Endothelial cell of umbilical vein (primary cell): ENCODE measurements around the gene SMARCAD1.
"Not testable (repeated sequence)": the region's sequence is repeated elsewhere in the genome, so short reads cannot be mapped to it uniquely, and the experiment has no call there.

Experiments
- CTCF ChIP-seq, 2 donors: IDR thresholded peaks; 1 replicate in 1 of 2; 2 replicates in 1 of 2; pipeline ENCODE4 v1.5.1; 2011; ENCODE audit warnings: low read length in 2 of 2, mild to moderate bottlenecking in 2 of 2, moderate library complexity in 2 of 2, control low read depth in 1 of 2, inconsistent platforms in 1 of 2, low read depth in 1 of 2; ENCODE audit not compliant: insufficient read depth in 1 of 2; ENCODE audit errors: extremely low read depth in 1 of 2
- JUN ChIP-seq: IDR thresholded peaks from 2 replicates; pipeline ENCODE4 v1.6.1; 2011; ENCODE audit warnings: borderline replicate concordance, low read depth; ENCODE audit not compliant: insufficient read length, insufficient read depth
- POLR2AphosphoS5 ChIP-seq: IDR thresholded peaks from 2 replicates; pipeline ENCODE4 v1.6.1; 2012; ENCODE audit warnings: low read depth, mild to moderate bottlenecking, control low read depth, low read length, moderate library complexity; ENCODE audit not compliant: insufficient read depth

GRCh38 chr4:94319927-94320326, 112.3 kb downstream of the SMARCAD1 start:
- not testable (repeated sequence) for TF ChIP-seq CTCF (IDR thresholded peaks at IDR 0.05; ENCODE audit: extremely low read depth in 1 of 2, insufficient read depth in 1 of 2, low read depth in 1 of 2, low read length in 2 of 2); POLR2AphosphoS5; JUN
